HG03571 (cell line): ENCODE results near the gene IFIT1B.
"Not testable (repeated sequence)": the region's sequence is repeated elsewhere in the genome, so short reads cannot be mapped to it uniquely, and the experiment has no call there.

Source experiments
- ATAC-seq: cut with Tn5 transposase; IDR thresholded peaks from one replicate; pipeline ENCODE4 v1.9.1; 2021; ENCODE audit not compliant: unreplicated experiment

The IFIT1B gene

DNA sequence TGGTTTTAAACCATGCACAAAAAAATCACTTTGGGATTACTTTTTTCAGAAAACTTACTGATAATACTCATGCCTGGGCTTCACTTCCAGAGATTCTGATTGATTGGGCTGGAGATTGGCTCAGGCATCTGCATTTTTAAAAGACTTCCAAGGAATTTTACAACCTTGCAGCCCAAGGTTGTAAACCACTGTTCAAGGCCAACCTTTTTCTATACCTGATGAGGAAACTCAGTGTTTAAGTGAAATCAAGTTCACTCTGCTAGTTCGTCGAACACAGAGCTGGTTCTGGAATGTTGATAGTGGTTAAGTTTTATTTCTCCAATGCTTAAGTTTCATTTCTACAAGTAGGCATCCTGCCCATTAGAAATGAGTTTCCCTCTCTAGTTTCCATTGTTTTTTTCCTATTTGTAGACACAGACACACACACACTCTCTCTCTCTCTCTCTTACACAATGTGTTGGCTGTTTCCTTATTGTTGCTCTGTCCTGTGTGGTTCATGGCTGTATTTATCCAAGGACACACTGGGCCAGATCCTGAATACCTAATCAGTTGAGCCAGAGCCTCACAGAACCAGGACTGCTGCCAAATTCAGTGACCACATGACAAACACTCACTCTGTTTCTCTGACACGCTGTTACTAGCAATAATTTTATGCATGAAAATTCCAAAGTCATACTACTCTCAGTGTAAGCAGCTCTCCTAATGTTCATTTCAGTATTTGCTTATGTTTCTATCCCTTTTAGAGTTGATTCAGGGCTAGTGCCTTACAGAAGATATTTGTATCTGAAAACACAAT is 3.7 kb upstream of the IFIT1B start:
- no peak for ATAC-seq

DNA sequence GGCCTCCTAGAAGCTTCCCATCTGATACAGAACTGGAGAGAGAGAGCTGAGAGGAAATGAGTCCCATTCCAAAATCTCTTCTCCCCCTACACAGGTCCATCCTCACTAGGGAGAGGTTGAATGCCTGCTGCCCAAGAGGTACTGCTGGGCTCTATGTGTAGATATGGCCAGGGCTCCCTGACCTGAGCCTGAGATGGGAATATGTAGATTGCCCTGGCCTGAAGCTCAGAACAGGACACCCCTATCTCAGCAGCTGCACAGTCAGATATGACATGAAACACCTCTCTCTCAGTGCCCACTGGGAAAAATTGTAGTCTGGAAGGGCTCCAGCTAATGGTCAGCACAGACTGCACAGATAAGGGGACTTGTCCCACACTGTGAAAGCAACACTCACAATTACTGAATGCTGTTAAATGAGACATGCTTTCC is 3.1 kb upstream of the IFIT1B start:
- ATAC-seq, result no peak

DNA sequence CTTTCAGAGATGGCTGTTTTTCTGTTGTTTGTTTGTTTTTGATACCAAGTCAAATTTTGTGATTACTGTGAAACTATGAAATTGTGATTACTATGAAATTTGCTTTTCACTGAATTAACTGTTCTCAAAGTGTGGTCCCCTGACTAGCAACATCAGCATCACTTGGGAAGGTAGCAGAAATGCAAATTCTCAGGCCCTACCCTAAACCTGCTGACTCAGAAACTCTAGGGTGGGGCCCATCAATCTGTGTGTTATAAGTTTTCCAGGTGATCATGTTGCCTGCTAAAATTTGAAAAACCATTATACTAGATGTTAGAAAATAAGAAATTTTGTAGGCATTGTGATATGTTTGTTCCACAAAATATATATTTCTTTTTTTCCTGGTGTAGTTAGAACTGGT is 1.2 kb downstream of the IFIT1B start:
- ATAC-seq, result no peak

DNA sequence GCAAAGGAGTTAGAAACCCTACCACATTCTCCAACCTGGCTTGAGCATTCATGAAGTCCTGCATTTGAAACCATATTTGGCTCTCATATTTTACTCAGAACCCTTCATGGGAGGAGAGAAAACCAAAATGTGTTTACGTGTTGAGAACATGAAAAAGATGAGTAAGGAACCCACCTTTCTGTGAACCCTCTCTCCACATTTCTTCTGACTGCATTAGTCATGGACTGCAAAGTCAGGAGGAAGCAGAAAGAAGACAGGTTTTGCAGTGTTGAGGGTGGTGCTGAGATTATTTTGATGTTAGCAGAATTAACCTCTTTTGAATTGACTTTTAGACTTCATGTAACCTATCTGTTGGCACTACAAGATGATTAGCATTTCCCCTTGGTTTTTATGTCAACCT is 4.9 kb downstream of the IFIT1B start:
- ATAC-seq, result no peak

GRCh38 chr10:89384474-89385340 is 6.9 kb downstream of the IFIT1B start:
- ATAC-seq, result no peak

- no peak for ATAC-seq
These were observed 10.9 kb downstream of the IFIT1B start for GRCh38 chr10:89388806-89389205.

GRCh38 chr10:89389254-89389653 is 11.4 kb downstream of the IFIT1B start:
- no peak for ATAC-seq

GRCh38 chr10:89390476-89391225 is 12.8 kb downstream of the IFIT1B start:
- no peak for ATAC-seq

GRCh38 chr10:89391226-89391576 is 13.3 kb downstream of the IFIT1B start:
- ATAC-seq, result not testable (repeated sequence)

DNA sequence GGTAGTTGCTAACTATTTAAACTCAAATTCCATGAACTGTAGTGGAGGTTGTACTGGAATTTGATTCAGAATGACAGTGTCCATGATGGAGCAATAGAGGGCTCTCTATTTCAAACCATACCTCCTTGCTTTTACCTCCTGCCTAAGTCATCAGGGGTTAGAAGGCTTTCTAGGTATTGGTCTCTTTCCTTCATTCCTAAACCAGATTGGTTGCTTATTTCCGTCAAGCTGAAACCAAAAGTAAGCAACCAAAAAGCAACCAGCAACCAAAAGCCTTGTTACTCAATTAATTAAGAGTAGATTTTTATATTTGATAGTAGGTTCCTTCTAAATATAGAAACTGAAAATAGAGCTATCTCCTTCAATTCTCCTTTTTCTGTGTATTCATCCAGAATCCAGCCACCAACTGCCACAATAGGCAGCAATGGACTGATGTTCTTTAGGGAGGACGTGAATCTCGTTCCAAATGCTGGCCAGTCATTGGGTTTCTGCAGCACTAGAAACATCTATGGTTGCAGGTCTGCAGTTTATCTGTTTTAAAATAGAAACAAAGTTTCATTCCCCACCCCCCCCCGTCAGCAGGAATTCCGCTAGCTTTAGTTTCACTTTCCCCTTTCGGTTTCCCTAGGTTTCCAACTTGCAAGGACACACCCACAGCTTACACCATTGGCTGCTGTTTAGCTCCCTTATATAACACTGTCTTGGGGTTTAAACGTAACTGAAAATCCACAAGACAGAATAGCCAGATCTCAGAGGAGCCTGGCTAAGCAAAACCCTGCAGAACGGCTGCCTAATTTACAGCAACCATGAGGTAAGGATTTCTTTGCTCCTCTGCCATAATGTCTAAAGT is 14.3 kb downstream of the IFIT1B start, which contains the start of gene IFIT1:
IFIT1 (plus strand) TSS at position 717 of the 850 bp plus-strand sequence; CDS start at position 807, 90 bp downstream.
- ATAC-seq, result peak; percentile 73

DNA sequence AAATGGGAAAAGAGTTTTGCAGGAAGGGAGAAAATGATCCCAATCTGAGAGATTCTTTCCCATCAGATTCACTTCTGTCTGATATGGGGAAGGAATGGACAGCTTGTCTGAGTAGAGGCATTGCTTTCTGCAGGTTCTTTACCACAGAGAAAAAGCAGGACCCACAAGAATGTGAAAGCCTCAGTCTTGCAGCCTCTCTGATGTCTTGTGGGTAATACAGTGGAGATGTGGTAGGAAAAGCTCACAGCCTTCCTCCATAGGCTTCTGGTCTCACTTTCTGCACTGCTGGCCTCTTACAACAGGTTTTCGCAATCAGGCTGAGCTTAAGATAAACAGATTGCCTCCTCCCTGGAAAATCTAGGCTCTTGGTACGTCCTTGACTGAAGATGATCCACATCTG is 15.1 kb downstream of the IFIT1B start:
- peak; percentile 28 for ATAC-seq

- no peak for ATAC-seq
These were observed 16.0 kb downstream of the IFIT1B start for GRCh38 chr10:89393898-89394297.

- no peak for ATAC-seq
These were observed 17.3 kb downstream of the IFIT1B start for GRCh38 chr10:89395141-89395540.

DNA sequence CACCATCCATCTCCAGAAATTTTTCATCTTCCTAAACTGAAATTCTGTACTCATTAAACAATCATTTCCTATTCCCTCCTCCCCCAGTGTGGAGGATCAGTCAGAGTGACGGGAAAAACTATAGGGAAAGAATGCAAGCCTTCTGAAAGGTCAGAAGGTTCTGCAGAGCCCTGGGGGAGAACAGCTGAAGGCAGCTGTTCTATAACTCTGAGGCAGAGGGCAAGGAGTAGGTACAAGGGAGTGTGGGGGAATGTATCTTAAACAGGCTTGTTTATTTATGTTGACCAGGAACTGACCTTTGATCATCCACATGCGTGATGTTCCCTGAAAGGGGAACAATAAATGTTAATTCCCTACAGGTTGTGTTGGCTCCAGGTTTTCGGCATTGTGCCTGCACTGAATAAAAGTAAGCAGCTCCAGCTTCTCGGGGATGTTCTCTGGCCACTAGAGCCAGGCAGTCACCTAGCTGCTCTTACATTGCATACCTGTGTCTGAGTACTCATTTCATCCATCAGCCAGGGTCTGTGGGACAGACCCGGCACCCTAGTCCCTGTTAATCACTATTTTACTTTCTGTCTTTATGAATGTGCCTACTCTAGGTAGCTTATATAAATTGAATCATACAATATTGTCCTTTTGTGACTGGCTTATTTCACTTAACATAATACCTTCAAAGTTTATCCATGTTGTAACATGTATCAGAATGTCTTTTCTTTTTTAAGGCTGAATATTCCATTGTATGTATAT is 20.3 kb downstream of the IFIT1B start:
- no peak for ATAC-seq

GRCh38 chr10:89399956-89400355 is 22.1 kb downstream of the IFIT1B start:
- no peak for ATAC-seq

GRCh38 chr10:89403043-89403442 is 25.2 kb downstream of the IFIT1B start:
- ATAC-seq, result no peak

GRCh38 chr10:89404104-89405047 is 26.5 kb downstream of the IFIT1B start:
- ATAC-seq, result no peak

DNA sequence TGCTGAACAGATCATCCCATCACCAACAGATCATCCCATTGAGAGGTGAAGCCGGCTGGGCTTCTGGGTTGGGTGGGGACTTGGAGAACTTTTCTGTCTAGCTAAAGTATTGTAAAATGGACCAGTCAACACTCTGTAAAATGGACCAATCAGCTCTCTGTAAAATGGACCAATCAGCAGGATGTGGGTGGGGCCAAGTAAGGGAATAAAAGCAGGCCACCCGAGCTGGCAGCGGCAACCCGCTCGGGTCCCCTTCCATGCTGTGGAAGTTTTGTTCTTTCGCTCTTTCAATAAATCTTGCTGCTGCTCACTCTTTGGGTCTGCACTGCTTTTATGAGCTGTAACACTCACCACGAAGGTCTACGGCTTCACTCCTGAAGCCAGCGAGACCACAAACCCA is 28.3 kb downstream of the IFIT1B start:
- not testable (repeated sequence) for ATAC-seq

DNA sequence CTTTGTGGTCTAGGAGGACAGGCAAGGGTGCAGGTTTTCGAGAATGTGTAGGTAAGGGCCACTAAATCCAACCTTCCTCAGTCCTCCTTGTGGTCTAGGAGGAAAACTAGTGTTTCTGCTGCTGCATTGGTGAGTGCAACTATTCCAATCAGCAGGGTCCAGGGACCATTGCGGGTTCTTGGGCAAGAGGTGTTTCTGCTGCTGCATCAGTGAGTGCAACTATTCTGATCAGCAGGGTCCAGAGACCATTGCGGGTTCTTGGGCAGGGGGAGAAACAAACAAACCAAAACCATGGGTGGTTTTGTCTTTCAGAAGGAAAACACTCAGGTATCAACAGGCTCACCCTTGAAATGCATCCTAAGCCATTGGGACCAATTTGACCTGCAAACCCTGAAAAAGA is 29.9 kb downstream of the IFIT1B start:
- not testable (repeated sequence) for ATAC-seq
